ENCODE measurements around the gene PRDX5. TPM values are rescaled to one million over a fixed set of nuclear protein-coding genes. Genes with fewer than 3 reads are reported as not detected.
A peak's percentile ranks its signal among the peaks of the same experiment; 100 is the strongest.

The PRDX5 gene
- total and polyA plus RNA-seq, 9 of the 15 experiments (the other 6 are each of a cell fraction or from before 2014, with no cell fraction given), result 40.8 to 327 (median 204) TPM

MicroRNAs encoded within 50 kb of the gene (microRNA counts, 767-probe panel; counts per million panel counts)
- microRNA hsa-miR-1237, result 499 counts per million, percentile 9 among the panel's probes with 10 or more counts

Small RNAs within 50 kb of the gene (microRNA-seq; reads per million reads assigned to microRNA genes)
- 0.64 reads per million for gene MIR1237 (ENCODE audit: borderline microRNAs expressed)
- gene MIR7155 (ENCODE audit: borderline microRNAs expressed), result 0.55 reads per million

Small RNAs within 50 kb of the gene (small RNA-seq; reads per million reads assigned to genes)
- gene MIR1237 (0.22 reads per million), gene MIR7155 (0.33 reads per million), gene RF00019 (not detected)

Other genes with a start within 250 kb of the PRDX5 start
Only the 7 nearest of the 19 such genes appear.
- gene BAD, start 33.5 kb upstream of the PRDX5 start, total RNA-seq (2014; rRNA removed), result 45.6 and 58.5 TPM in 2 replicates
- 2.9 and 4.1 TPM in 2 replicates for gene BAD, start 33.5 kb upstream of the PRDX5 start, total RNA-seq (2014; rRNA removed; fragmentation: Illumina TruSeq; extraction: Trizol)
- 18.8 and 23.8 TPM in 2 replicates for gene BAD, start 33.5 kb upstream of the PRDX5 start, total RNA-seq (2015; rRNA removed; fragmentation: Illumina TruSeq; extraction: Trizol)
- 25.2 and 27.1 TPM in 2 replicates for gene BAD, start 33.5 kb upstream of the PRDX5 start, total RNA-seq (2021)
- gene BAD, start 33.5 kb upstream of the PRDX5 start, polyA plus RNA-seq (2011; rRNA removed), result 11.8 and 21.1 TPM in 2 replicates
- 4.7 and 12.8 TPM in 2 replicates for gene BAD, start 33.5 kb upstream of the PRDX5 start, polyA plus RNA-seq (2014; fragmentation: Illumina TruSeq; extraction: Trizol)
- gene BAD, start 33.5 kb upstream of the PRDX5 start, polyA plus RNA-seq (2014; fragmentation: Nextera tagmentation; extraction: Ambion mirVana), result 1 to 10 TPM in 1 of 2 experiments, under 1 TPM in 1; 0.61 to 4.0 TPM
- gene BAD, start 33.5 kb upstream of the PRDX5 start, polyA plus RNA-seq (2014; rRNA removed), result 34.3 and 43.0 TPM in 2 replicates
- 10.7 and 14.8 TPM in 2 replicates for gene GPR137, start 32.3 kb upstream of the PRDX5 start, total RNA-seq (2014; rRNA removed)
- gene GPR137, start 32.3 kb upstream of the PRDX5 start, total RNA-seq (2014; rRNA removed; fragmentation: Illumina TruSeq; extraction: Trizol), result 2.9 and 4.1 TPM in 2 replicates
- gene GPR137, start 32.3 kb upstream of the PRDX5 start, total RNA-seq (2015; rRNA removed; fragmentation: Illumina TruSeq; extraction: Trizol), result 10.9 and 11.9 TPM in 2 replicates
- 26.7 and 30.1 TPM in 2 replicates for gene GPR137, start 32.3 kb upstream of the PRDX5 start, total RNA-seq (2021)
- gene GPR137, start 32.3 kb upstream of the PRDX5 start, polyA plus RNA-seq (2011; rRNA removed), result 6.0 and 11.3 TPM in 2 replicates
- 13.2 and 16.9 TPM in 2 replicates for gene GPR137, start 32.3 kb upstream of the PRDX5 start, polyA plus RNA-seq (2014; fragmentation: Illumina TruSeq; extraction: Trizol)
- gene GPR137, start 32.3 kb upstream of the PRDX5 start, polyA plus RNA-seq (2014; fragmentation: Nextera tagmentation; extraction: Ambion mirVana), result under 1 TPM; 0.32 to 0.52 TPM
- 18.2 and 18.9 TPM in 2 replicates for gene GPR137, start 32.3 kb upstream of the PRDX5 start, polyA plus RNA-seq (2014; rRNA removed)
- gene KCNK4, start 26.8 kb upstream of the PRDX5 start, total RNA-seq (2014; rRNA removed), result not detected in 2 replicates
- gene KCNK4, start 26.8 kb upstream of the PRDX5 start, total RNA-seq (2014; rRNA removed; fragmentation: Illumina TruSeq; extraction: Trizol), result not detected in 2 replicates
- not detected in 2 replicates for gene KCNK4, start 26.8 kb upstream of the PRDX5 start, total RNA-seq (2015; rRNA removed; fragmentation: Illumina TruSeq; extraction: Trizol)
- not detected in 2 replicates for gene KCNK4, start 26.8 kb upstream of the PRDX5 start, total RNA-seq (2021)
- gene KCNK4, start 26.8 kb upstream of the PRDX5 start, polyA plus RNA-seq (2011; rRNA removed), result not detected in 2 replicates
- not detected in 2 replicates for gene KCNK4, start 26.8 kb upstream of the PRDX5 start, polyA plus RNA-seq (2014; fragmentation: Illumina TruSeq; extraction: Trizol)
- gene KCNK4, start 26.8 kb upstream of the PRDX5 start, polyA plus RNA-seq (2014; fragmentation: Nextera tagmentation; extraction: Ambion mirVana), result not detected
- gene KCNK4, start 26.8 kb upstream of the PRDX5 start, polyA plus RNA-seq (2014; rRNA removed), result not detected in 2 replicates
- gene CATSPERZ, start 17.8 kb upstream of the PRDX5 start, total RNA-seq (2014; rRNA removed), result 8.5 TPM in 2 replicates
- gene CATSPERZ, start 17.8 kb upstream of the PRDX5 start, total RNA-seq (2014; rRNA removed; fragmentation: Illumina TruSeq; extraction: Trizol), result 1.2 and 1.6 TPM in 2 replicates
- 3.8 and 4.1 TPM in 2 replicates for gene CATSPERZ, start 17.8 kb upstream of the PRDX5 start, total RNA-seq (2015; rRNA removed; fragmentation: Illumina TruSeq; extraction: Trizol)
- 5.1 and 5.4 TPM in 2 replicates for gene CATSPERZ, start 17.8 kb upstream of the PRDX5 start, total RNA-seq (2021)
- 0.86 and 1.2 TPM in 2 replicates for gene CATSPERZ, start 17.8 kb upstream of the PRDX5 start, polyA plus RNA-seq (2011; rRNA removed)
- 3.5 and 4.3 TPM in 2 replicates for gene CATSPERZ, start 17.8 kb upstream of the PRDX5 start, polyA plus RNA-seq (2014; fragmentation: Illumina TruSeq; extraction: Trizol)
- 1 to 10 TPM; 1.3 to 2.2 TPM for gene CATSPERZ, start 17.8 kb upstream of the PRDX5 start, polyA plus RNA-seq (2014; fragmentation: Nextera tagmentation; extraction: Ambion mirVana)
- 5.3 and 8.3 TPM in 2 replicates for gene CATSPERZ, start 17.8 kb upstream of the PRDX5 start, polyA plus RNA-seq (2014; rRNA removed)
- gene ESRRA, start 12.6 kb upstream of the PRDX5 start, total RNA-seq (2014; rRNA removed), result 89.2 and 89.7 TPM in 2 replicates
- 13.8 and 17.3 TPM in 2 replicates for gene ESRRA, start 12.6 kb upstream of the PRDX5 start, total RNA-seq (2014; rRNA removed; fragmentation: Illumina TruSeq; extraction: Trizol)
- gene ESRRA, start 12.6 kb upstream of the PRDX5 start, total RNA-seq (2015; rRNA removed; fragmentation: Illumina TruSeq; extraction: Trizol), result 30.3 and 31.4 TPM in 2 replicates
- 76.5 and 84.1 TPM in 2 replicates for gene ESRRA, start 12.6 kb upstream of the PRDX5 start, total RNA-seq (2021)
- gene ESRRA, start 12.6 kb upstream of the PRDX5 start, polyA plus RNA-seq (2011; rRNA removed), result 23.7 and 35.6 TPM in 2 replicates
- gene ESRRA, start 12.6 kb upstream of the PRDX5 start, polyA plus RNA-seq (2014; fragmentation: Illumina TruSeq; extraction: Trizol), result 15.3 and 27.6 TPM in 2 replicates
- gene ESRRA, start 12.6 kb upstream of the PRDX5 start, polyA plus RNA-seq (2014; fragmentation: Nextera tagmentation; extraction: Ambion mirVana), result 1 to 10 TPM in 1 of 2 experiments, under 1 TPM in 1; 0.27 to 1.0 TPM
- 69.0 and 75.5 TPM in 2 replicates for gene ESRRA, start 12.6 kb upstream of the PRDX5 start, polyA plus RNA-seq (2014; rRNA removed)
- gene TRMT112, start 562 bp upstream of the PRDX5 start, total RNA-seq (2014; rRNA removed), result 391 and 444 TPM in 2 replicates
- 126 and 162 TPM in 2 replicates for gene TRMT112, start 562 bp upstream of the PRDX5 start, total RNA-seq (2014; rRNA removed; fragmentation: Illumina TruSeq; extraction: Trizol)
- 283 and 300 TPM in 2 replicates for gene TRMT112, start 562 bp upstream of the PRDX5 start, total RNA-seq (2015; rRNA removed; fragmentation: Illumina TruSeq; extraction: Trizol)
- 274 and 296 TPM in 2 replicates for gene TRMT112, start 562 bp upstream of the PRDX5 start, total RNA-seq (2021)
- gene TRMT112, start 562 bp upstream of the PRDX5 start, polyA plus RNA-seq (2011; rRNA removed), result 242 and 243 TPM in 2 replicates
- gene TRMT112, start 562 bp upstream of the PRDX5 start, polyA plus RNA-seq (2014; fragmentation: Illumina TruSeq; extraction: Trizol), result 266 and 297 TPM in 2 replicates
- 100 to 1,000 TPM; 358 to 423 TPM for gene TRMT112, start 562 bp upstream of the PRDX5 start, polyA plus RNA-seq (2014; fragmentation: Nextera tagmentation; extraction: Ambion mirVana)
- 377 and 449 TPM in 2 replicates for gene TRMT112, start 562 bp upstream of the PRDX5 start, polyA plus RNA-seq (2014; rRNA removed)
- 15.2 and 16.1 TPM in 2 replicates for gene CCDC88B, start 22.1 kb downstream of the PRDX5 start, total RNA-seq (2014; rRNA removed)
- gene CCDC88B, start 22.1 kb downstream of the PRDX5 start, total RNA-seq (2014; rRNA removed; fragmentation: Illumina TruSeq; extraction: Trizol), result 2.7 and 4.7 TPM in 2 replicates
- 10.3 and 12.1 TPM in 2 replicates for gene CCDC88B, start 22.1 kb downstream of the PRDX5 start, total RNA-seq (2015; rRNA removed; fragmentation: Illumina TruSeq; extraction: Trizol)
- gene CCDC88B, start 22.1 kb downstream of the PRDX5 start, total RNA-seq (2021), result 11.9 and 13.0 TPM in 2 replicates
- 5.2 and 10.7 TPM in 2 replicates for gene CCDC88B, start 22.1 kb downstream of the PRDX5 start, polyA plus RNA-seq (2011; rRNA removed)
- 7.9 and 13.4 TPM in 2 replicates for gene CCDC88B, start 22.1 kb downstream of the PRDX5 start, polyA plus RNA-seq (2014; fragmentation: Illumina TruSeq; extraction: Trizol)
- 1 to 10 TPM in 1 of 2 experiments, under 1 TPM in 1; 0.13 to 1.7 TPM for gene CCDC88B, start 22.1 kb downstream of the PRDX5 start, polyA plus RNA-seq (2014; fragmentation: Nextera tagmentation; extraction: Ambion mirVana)
- gene CCDC88B, start 22.1 kb downstream of the PRDX5 start, polyA plus RNA-seq (2014; rRNA removed), result 16.3 and 18.1 TPM in 2 replicates